Activated naive CD4-positive, alpha-beta T cell treated with Interleukin-2 at 50 U/mL for 16 hours (primary cell): ENCODE measurements around the gene MXRA7.

Experiments
- DNase-seq: peaks from one replicate; pipeline ENCODE4 v3.0.0-alpha.2; 2020

The MXRA7 gene

DNA sequence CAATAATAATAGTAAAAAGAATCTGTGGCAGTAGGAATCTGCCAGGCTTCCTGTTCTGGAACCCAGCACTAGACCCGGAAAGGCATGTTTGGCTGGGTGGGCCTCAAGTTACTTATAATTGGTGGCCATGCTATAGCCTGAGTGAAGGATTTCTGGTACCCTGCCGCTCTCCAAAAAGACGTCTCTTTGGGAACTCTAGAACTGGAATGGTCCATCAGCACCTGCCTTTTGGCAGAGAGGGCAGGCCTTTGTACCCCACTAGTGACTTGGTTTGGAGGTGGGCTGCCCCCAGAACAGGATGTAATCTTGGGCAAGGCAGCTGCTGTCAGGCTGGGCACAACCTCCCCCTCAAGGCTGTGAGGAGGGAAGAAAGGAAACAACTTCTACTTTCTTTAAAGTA is 37.9 kb downstream of the MXRA7 start:
- no peak for DNase-seq

DNA sequence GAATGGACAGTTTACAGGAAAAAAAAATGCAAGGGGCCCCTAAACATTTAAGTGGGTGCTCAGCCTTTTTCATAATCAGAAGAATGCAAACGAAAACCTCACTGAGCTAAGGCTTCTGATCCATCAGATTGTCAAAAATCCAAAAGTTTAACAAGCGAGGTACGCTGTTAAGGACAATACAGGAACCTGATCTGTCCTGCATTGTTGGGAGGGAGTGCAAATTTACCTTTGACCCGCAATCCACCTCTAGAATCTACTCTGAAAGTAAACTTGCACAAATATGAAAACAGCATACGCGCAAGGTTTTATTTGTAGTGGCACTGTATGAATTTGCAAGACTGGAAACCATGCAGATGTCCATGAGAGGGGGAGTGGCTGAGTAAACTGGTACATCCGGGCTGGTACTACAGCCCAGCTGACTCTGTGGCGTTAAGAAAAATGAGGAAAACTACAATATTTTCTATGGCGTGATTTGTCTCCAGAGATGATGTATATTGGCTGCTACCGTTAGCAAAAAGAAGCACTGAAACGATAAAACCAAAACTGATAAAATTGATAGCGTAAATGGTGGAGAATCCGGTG is 38.4 kb downstream of the MXRA7 start:
- no peak for DNase-seq

DNA sequence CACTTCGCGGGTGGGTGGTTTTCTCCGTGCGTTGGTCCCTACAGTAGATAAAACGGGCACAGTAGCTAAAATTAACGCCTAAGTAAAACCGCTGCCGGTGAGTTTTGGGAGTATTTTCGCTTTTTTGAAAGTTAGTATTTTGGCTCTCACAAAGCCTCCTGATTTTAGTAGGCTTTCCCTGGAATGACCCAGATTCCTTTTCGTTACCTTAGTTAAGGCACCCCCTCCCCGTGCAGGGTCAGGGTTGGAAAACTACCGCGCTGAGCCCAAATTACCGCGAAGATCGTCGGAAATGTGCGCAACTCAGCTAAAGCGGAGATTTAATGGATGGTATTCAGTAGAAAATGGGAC is 38.9 kb downstream of the MXRA7 start:
- no peak for DNase-seq

DNA sequence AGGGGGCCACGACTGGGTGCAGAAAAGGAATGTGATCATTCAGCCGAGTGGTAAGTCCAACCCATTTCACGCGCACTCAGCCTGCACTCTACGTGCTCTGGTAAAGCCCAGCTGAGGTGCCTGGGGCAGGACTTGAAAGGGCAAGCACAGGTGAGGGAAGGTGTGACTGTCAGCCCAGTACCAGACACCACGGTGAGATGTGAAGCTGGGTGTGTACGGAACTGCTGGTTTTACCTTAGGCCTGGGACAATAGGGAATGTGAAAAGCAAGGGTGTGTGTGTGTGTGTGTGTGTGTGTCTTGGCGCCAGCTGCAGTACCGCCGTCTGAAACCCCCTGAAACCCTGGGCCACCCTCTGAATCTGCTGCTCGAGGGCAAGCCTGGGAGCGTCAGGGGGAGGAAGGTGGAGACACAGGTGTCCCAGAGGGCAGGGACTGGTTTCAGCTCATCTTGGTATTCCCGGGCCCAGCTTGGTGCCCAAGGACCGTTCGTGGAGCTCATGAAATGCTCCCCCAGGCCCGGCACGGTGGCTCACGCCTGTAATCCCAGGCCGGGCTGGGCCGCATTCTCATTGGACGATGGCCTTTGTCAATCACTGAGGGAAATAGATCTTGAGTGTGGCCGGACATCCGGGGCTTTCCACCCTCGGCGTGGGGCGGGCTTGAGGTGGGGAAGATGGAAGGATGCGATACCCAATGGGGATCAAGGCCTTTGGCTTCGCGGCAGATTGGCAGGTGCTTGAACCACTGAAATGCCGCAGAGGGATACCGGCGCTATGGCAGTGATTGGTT is 39.4 kb downstream of the MXRA7 start:
- peak; percentile 99 for DNase-seq

DNA sequence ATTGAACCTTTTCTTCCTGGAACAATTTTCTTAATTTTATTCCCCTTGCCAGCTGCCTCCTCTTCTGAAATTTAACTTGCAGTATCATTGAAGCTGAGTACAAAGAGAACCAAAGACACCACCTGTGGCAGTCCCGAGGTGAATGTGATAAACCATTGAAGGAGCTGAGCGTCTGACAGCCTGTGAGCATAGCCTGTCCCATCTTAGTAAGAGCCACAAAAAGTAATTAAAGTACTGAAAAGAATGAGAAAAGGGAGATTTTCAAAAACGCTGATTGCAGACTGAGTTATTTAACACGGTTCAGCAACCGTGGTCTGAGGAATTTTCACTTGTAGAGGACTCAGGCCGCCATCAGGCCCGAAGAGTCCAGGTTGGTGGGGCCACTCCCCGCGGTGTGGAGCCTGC is 40.0 kb downstream of the MXRA7 start:
- DNase-seq, result no peak

DNA sequence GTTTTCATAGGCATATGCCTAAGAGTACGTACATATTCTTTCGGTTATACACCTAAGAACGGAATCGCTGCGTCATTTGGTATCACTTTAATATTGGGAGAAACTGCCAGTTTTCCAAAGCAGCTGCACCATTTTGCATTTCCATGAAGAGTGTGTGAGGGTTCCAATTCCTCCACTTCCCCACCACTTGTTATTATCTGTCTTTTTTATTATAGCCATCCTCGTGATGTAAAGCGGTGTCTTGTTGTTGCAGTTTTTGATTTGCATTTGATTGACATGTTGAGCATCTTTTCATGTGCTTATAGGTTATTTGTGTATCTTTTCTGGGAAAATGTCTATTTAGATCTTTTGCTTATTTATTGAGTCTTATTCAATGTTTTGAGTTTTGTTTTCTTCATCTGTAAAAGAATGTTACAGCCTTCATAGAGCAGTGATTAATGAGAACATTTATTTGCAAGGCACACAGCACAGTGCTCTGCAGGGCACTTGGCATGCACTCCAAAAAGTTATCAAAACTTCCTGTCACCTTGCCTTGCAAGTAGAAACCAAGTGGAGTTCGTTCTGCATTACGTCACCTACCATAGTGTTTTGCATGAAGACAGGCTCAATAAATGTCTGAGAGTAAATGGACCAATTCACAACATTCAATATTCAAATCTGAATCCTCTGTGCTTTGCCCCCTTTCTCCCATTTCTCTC is 40.6 kb downstream of the MXRA7 start:
- DNase-seq, result no peak

DNA sequence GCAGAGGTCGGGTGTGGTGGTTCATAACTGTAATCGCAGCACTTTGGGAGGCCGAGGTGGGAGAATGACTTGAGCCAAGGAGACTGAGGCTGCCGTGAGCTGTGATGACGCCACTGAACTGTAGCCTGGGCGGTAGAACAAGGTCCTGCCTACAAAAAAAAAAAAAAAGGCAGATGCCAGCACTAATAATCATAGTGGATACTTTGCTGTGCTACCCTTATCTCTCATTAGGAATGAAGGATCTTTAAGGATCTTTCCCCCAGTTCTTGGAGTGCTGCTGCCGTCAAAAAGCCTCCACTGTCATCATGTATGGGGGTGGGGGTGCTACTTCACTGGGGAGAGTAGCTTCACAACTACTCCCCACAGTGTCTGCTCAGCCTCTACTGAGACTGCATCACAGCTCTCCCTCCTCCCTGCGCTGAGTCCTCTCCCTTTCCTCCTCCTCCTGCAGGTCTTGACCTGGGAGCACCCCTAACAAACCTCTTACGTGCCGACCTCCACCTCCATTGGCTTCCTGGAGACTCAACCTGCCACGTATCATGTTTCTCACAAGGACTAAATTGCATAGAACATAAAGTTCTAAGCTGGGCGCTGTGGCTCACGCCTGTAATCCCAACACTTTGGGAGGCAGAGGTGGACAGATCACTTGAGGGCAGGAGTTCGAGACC is 42.8 kb downstream of the MXRA7 start:
- DNase-seq, result no peak

DNA sequence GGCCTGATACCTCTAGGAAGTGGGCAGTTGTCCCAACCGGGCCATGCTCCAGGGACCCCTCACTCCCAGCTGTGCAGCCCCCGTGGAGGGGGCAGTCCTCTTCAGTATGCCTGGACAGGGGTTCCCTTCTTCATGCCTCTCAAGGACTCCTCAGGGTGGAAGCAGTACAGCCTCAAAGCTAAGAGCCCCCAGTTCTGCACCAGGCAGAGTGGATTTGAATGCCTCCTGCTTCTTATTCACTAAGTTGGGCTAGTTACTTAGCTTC is 43.3 kb downstream of the MXRA7 start:
- no peak for DNase-seq

DNA sequence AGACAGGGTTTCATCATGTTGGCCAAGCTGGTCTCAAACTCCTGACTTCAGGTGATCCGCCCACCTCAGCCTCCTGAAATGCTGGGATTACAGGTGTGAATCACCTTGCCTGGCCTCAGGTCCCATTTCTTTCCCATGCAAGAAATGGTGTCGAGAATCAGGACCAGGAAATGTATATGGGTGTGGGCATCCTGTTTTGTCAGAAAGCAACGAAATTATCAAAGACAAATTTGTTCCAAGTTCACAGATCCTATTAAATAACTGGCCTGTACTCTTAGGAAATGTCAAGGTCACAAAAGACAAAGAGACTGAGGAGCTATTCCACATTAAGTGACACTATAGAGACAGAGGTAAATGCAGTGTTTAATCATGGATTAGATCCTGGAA is 50.1 kb downstream of the MXRA7 start:
- DNase-seq, result no peak

DNA sequence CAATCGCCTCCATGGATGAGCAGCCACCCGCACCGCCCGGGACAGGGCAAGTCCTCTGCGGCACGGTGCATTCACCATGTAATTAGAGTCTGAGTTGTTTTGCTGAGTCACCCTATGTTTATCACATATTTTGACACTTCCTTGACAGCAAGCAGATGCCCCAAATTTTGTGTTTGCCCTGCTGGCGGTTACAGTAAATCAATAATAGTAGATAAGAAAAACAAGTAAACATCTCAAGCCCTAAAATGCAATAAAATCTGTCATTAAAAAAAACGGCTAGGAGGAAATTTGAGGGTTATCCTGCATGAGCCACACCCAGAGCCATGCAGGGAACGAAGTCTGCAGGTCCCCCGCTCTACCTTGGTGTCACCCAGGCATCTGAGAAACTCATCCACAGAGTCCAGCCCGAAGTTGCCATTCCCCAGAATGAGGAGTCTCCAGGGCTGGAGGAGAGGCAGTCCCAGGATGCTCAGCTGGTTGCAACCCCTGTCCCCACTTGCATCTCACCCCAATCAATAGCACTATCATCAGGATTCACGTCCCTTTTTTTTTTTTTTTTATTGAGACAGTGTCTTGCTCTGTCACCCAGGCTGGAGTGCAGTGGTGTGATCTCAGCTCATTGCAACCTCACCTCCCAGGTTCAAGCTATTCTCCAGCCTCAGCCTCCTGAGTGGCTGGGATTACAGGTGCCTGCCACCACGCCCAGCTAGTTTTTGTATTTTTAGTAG is 50.7 kb downstream of the MXRA7 start:
- DNase-seq, result peak; percentile 32

DNA sequence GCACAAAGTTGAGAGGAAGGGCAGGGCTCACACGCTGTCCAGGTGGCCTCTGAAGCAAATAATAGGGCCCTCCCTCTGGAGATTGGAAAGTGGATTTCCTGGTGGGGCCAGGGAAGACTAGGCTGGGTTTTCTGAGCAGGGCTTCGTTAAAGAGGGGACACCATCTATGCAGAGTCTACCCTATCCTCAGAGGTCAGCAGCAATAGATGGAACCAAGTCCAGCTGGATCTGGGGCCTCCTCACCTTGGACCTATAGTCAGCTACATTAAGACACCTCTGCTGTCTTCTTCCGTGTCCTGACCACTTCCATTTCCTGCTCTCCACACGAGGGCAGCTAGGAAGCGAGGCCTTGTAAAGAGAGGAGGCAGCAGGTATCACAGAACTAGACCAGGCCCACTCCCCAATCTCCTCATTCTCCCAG is 52.5 kb downstream of the MXRA7 start:
- no peak for DNase-seq

DNA sequence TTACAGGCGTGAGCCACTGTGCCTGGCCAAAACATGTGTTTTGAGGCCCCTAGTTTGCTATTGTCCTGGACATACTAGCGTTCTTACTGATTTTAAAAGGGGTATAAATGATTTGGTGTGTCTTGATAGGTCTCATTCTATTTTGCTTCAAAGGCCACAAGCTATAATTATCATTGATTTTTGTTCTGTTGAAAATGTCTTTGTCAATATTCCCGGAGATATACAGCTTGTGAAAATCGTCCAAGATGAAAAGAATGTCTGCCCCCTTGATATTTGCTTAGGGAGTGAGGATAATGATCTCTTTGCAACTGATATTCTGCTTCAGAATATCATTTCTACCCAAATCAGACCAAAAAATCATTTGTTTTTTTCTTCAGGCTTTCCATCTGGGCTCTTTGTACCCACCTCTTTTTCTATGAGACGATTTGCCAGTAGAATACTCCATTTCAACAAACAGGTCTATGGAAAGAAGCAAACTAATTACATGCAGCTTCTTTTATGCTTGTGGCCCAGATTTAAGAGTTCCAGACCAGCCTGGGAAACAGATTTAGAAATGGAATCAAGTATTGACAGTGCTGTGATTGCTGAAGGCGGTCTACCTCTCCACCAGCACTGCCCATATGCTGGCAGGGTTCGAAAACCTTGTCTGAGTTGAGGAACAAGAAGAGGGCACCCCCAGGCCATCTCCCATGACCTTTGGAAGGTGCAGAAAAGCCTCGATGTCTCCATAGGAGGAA is 53.1 kb downstream of the MXRA7 start:
- no peak for DNase-seq

DNA sequence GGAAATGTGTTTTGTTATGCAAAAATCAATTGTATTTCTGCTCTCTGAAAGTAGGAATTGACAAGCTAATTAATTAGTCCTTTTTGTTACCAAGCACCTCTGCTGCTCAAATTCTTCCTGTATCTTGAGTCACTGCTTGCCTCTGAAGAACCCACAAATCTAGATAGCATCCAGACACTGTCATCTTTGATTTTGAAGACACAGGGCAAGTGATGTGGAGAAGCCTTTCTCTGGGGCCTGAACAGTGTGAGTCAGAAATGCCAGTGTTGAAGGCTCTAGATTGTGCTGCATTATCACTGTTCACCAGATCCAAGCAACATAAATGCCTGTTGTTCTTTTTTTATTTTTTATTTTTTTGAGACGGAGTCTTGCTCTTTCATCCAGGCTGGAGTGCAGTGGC is 56.4 kb downstream of the MXRA7 start:
- DNase-seq, result no peak

DNA sequence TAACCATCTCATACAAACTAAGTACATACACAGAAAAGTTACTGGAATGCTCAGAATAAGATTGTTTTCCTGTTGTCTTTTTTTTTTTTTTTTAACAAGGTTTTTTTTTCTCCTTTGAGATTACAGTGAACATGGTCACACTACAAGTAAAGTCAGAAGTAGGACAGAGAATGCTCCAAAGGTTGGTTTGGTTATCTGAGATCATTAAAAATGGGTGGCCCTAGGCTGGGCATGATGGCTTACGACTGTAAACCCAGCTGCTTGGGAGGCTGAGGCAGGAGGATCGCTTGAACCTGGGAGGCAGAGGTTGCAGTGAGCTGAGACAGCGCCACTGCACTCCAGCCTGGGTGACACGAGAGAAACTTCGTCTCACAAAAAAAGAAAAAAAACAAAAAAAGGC is 60.3 kb downstream of the MXRA7 start:
- no peak for DNase-seq

DNA sequence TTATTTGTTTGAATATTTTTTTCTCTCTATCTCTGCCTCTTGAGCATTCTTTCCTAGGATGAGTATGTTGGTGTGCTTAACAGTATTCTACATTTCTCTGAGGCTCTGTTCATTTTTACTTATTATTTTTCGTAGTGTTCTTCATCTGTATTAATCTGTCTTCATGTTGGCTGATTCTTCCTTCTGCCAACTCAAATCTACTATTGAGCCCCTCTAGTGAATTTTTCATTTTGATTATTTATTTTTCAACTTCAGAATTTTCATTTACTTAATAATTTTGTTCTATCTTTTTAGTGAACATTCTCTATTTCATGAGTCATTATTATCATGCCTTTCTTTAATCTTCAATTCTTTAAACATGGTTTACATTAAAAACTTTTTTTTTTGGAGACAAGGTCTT is 64.1 kb downstream of the MXRA7 start:
- DNase-seq, result no peak

DNA sequence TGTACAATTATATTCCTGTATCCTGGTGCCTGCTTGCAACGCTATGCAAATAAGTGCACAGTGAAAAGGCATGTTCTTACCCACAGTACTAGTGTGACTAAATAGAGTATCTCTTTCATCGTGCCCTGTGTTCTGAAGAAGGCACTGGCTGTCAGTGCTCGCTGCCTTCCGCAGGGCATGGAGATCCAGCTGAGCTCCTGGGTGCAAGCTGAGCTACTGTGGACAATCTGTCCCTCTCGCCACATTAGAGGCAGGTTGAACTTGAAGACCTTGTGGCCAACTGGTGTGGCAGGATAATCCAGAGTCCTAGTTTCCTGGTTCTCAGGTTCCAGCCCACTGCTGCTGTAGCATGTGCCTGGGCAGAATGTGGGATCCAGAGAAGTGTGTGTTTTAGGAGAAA is 65.3 kb downstream of the MXRA7 start:
- no peak for DNase-seq

DNA sequence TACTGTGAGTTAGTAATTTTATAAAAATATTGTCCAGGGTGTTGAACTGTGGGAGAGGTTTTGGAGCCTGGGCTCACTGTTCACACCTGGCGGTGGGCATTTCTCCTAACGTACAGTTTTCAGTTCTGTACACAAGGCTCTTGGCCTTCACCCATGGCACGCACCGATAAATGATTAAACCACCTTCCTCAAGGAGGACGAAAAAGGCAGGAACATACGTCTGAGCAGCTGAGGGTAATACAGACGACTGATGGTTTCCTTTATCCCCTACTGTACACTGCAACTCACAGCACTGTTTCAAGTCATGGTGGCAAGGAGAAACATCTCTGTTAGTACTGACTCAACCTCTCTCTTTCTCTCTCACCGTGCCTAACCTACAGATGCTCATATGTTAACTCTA is 65.8 kb downstream of the MXRA7 start:
- DNase-seq, result no peak

DNA sequence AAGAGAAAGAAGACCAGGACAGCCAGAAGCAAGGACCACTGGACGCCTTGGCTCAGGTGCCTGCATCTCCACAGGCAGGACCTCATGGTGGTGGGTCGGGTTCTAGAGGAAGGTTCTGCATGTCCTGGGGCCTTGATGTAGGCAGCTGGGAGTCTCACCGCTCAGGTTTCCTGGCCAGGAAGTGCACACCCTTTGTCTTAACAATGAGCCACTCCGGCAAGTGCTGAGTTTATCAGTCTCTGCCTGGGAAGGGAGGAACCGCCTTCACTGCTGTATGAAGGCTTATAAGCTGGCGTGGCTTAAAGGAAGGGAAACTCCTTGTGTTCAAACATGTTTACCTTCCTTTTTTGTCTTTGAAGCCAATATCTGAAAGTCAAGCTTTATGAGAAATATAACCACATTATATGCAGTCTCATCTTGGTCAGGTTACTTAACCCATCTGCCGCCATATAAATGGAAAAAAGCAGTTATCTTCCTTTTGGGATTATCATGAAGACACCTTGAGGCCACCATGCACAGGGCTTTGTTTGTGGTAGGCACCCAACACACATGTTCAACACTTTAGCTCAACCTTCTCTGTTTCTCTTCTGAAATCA is 67.1 kb downstream of the MXRA7 start, which contains the start of gene ST6GALNAC1:
Gene ST6GALNAC1, minus strand, starts transcription at position 205 of the 596 bp plus-strand sequence. Its CDS starts 119 bp downstream, at position 86.
- DNase-seq, result peak; percentile 28

DNA sequence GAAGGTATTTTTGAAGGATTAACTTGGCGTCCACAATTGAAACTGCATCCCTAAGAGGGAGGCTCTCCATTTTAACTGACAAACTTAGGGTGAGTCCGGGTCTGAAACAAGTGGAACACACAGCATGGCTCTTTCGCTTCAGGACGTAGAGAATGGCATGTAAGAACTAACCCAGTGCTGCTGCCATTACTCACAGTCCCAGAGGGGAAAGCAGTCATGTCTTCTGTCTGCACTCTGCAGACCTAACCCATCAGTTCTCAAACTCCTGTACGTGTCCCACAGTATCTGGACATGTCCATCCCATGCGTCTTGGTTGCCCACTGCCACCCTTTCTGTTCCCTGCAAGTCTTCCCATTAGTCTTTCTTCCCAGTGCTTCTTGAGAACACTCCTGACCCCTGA is 67.8 kb downstream of the MXRA7 start:
- DNase-seq, result no peak

DNA sequence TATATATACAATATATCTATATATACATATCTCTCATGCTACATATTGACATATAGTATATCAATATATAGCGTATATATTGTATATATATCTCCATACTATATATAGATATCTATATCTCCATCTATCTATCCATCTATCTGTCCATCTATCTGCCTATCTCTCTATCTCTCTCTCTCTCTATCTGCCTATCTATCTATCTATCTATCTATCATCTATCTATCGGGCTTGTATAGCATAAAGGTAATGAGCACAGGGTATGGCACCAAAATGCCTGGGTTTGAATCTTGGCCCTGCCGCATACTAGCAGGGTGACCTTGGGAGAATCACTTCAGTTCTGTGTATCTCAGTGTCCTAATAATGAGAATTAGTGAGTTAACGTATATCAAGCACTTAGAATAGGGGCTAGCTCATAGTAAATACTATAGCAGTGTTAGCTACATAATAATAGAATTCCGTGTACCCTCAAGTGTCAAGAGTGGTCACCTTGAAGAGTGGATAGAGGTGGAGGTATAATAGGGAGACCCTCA is 68.7 kb downstream of the MXRA7 start:
- no peak for DNase-seq

DNA sequence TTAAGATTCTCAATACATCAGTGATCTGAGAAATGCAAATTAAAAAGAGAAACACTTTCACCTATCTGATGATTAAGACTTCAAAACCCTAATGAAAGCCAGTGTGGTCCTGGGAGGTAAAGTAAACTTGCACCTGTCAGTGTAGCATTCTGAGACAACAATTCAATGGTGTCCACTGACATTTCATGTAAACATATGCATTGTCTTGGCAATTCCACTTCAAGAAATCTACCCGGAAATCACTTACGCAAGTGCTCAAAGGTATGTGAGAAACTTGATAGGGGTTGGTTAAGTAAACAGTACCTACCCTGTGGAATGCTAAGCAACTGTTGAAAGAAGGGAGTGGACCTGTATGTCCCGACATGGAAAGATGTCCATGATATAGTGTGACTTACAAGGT is 69.3 kb downstream of the MXRA7 start:
- DNase-seq, result no peak
